ENCODE results near the gene CRYBB3. TPM values are rescaled to one million over a fixed set of nuclear protein-coding genes. Genes with fewer than 3 reads are reported as not detected.

The CRYBB3 gene
- total RNA-seq, 2 donors from 2014 or later, result 0.97 TPM; not detected in 1

GRCh38 chr22:25176175-25176574 is 23.5 kb upstream of the CRYBB3 start:
- no peak for DNase-seq
- WGBS, 2 experiments (ENCODE audit: insufficient coverage in 1 of 2, insufficient read length in 1 of 2), result 96 to 99% methylated on average over 6 of the region's 6 CpGs
- H3K27ac ChIP-seq (ENCODE audit: low read depth, low read length), result no peak overlapping the region
- Mint-ChIP-seq H3K4me3 (no peak overlapping the region), H3K9me3 (peaks cover 6% of the 10 kb centered on the region), H3K27me3 (ENCODE audit: insufficient read depth) (no peaks in the 10 kb centered on the region), H3K36me3 (ENCODE audit: low read depth) (peaks cover 52% of the 10 kb centered on the region), H3K4me1 (no peaks in the 10 kb centered on the region), H3K27ac (no peak overlapping the region)
- no peak for TF ChIP-seq CTCF (conservative IDR thresholded peaks at IDR 0.05)
- no peak overlapping the region for H3K4me3 ChIP-seq (ENCODE audit: low read length)
- no peaks in the 10 kb centered on the region for H3K27me3 ChIP-seq (ENCODE audit: control insufficient read depth, insufficient read depth, low read length, poor library complexity, severe bottlenecking)
- H3K4me1 ChIP-seq (ENCODE audit: control insufficient read depth, insufficient read depth, low read length), result no peaks in the 10 kb centered on the region
- H3K9ac ChIP-seq (ENCODE audit: extremely low read depth, low read length, poor library complexity, severe bottlenecking), result no peak overlapping the region
- no peaks in the 10 kb centered on the region for H3K9me3 ChIP-seq (ENCODE audit: control insufficient read depth, low read length)
- H3K36me3 ChIP-seq (ENCODE audit: control insufficient read depth, insufficient read depth, low read length), result peaks cover 58% of the 10 kb centered on the region

DNA sequence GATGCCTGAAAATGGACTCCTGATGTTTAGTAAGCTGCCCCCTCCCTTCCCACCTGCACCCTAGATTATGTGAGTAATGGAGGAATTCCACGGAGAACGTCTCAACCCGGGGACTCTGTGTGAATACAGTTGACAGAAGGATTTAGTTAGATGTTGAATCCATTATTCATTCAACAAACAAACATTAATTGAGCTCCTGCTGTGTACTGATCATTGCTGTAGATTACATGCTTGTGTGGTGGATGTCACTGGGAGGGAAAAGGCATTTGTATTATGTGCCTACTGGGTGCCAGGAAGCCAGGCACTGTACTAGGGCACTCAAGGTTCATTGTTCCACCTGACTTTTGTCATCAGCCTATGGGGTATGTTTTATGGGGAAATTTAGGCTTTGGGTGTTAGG is 22.9 kb upstream of the CRYBB3 start:
- Mint-ChIP-seq H3K4me1 (no peaks in the 10 kb centered on the region), H3K4me3 (no peak overlapping the region), H3K27ac (no peak overlapping the region), H3K36me3 (ENCODE audit: low read depth) (peaks cover 56% of the 10 kb centered on the region), H3K9me3 (peaks cover 6% of the 10 kb centered on the region), H3K27me3 (ENCODE audit: insufficient read depth) (no peaks in the 10 kb centered on the region)
- H3K27ac ChIP-seq (ENCODE audit: low read depth, low read length), result no peak overlapping the region
- no peaks in the 10 kb centered on the region for H3K4me1 ChIP-seq (ENCODE audit: control insufficient read depth, insufficient read depth, low read length)
- no CpG with 5 or more reads among the region's 3 CpGs for WGBS, 2 experiments (ENCODE audit: insufficient coverage in 1 of 2, insufficient read length in 1 of 2)
- H3K4me3 ChIP-seq (ENCODE audit: low read length), result no peak overlapping the region
- peaks cover 63% of the 10 kb centered on the region for H3K36me3 ChIP-seq (ENCODE audit: control insufficient read depth, insufficient read depth, low read length)
- no peak for DNase-seq
- no peaks in the 10 kb centered on the region for H3K27me3 ChIP-seq (ENCODE audit: control insufficient read depth, insufficient read depth, low read length, poor library complexity, severe bottlenecking)
- H3K9me3 ChIP-seq (ENCODE audit: control insufficient read depth, low read length), result no peaks in the 10 kb centered on the region
- TF ChIP-seq CTCF (conservative IDR thresholded peaks at IDR 0.05), result no peak
- H3K9ac ChIP-seq (ENCODE audit: extremely low read depth, low read length, poor library complexity, severe bottlenecking), result no peak overlapping the region

DNA sequence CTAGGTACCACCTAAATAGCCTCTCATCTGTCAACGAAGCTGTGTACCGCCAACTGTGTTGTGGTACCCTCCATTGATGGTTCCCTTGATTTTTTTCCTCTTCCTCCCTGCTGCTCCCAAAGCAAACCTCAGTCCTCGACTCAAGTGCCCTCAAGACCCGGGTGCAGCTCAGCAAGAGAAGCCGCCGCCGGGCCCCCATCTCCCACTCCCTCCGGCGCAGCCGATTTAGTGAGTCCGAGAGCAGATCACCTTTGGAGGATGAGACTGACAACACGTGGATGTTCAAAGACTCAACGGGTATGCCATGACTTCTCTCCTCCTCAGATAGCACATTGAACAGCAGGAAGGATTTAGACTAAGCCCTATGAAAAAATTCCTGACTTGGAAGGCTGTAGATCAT is 22.4 kb upstream of the CRYBB3 start:
- Mint-ChIP-seq H3K4me1 (no peaks in the 10 kb centered on the region), H3K9me3 (peaks cover 6% of the 10 kb centered on the region), H3K27me3 (ENCODE audit: insufficient read depth) (no peaks in the 10 kb centered on the region), H3K27ac (no peak overlapping the region), H3K4me3 (no peak overlapping the region), H3K36me3 (ENCODE audit: low read depth) (peaks cover 54% of the 10 kb centered on the region)
- WGBS, 2 experiments (ENCODE audit: insufficient coverage in 1 of 2, insufficient read length in 1 of 2), result 93 to 94% methylated on average over 9 to 13 of the region's 13 CpGs
- H3K4me1 ChIP-seq (ENCODE audit: control insufficient read depth, insufficient read depth, low read length), result no peaks in the 10 kb centered on the region
- H3K9me3 ChIP-seq (ENCODE audit: control insufficient read depth, low read length), result no peaks in the 10 kb centered on the region
- H3K36me3 ChIP-seq (ENCODE audit: control insufficient read depth, insufficient read depth, low read length), result peaks cover 63% of the 10 kb centered on the region
- H3K27ac ChIP-seq (ENCODE audit: low read depth, low read length), result no peak overlapping the region
- no peak for TF ChIP-seq CTCF (conservative IDR thresholded peaks at IDR 0.05)
- no peak overlapping the region for H3K4me3 ChIP-seq (ENCODE audit: low read length)
- DNase-seq, result no peak
- no peak overlapping the region for H3K9ac ChIP-seq (ENCODE audit: extremely low read depth, low read length, poor library complexity, severe bottlenecking)
- H3K27me3 ChIP-seq (ENCODE audit: control insufficient read depth, insufficient read depth, low read length, poor library complexity, severe bottlenecking), result no peaks in the 10 kb centered on the region

Measured in endodermal cell (in vitro differentiated cells).